ENCODE measurements around the gene TRAP1. TPM values are rescaled to one million over a fixed set of nuclear protein-coding genes. Genes with fewer than 3 reads are reported as not detected.

Gene TRAP1
- total RNA-seq, 1 donor from 2014 or later = 48.3 TPM

DNA sequence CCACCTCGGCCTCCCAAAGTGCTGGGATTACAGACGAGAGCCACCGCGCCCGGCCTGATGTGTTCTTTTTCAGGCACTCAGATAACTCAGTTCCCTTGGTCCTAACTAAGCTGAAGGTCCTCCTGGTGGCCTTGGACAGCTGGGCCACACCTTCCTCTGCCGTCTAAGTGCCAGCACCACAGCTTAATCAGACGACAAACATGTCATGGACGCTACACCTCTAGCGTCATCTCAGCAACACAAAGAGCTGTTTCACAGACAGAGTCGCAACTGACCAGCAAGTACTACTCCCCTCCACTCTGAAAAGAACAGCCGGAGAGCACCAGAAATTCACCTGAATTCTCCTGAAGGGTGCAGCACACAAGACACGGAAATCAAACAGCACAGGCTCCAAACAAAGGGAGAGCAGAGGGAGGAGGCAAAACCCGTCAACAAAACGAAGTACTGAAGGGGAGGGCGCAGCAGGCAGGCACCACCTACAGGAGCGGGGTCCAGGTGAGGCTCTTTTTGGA, 4.4 kb downstream of the TRAP1 start:
- DNase-seq = no peak

DNA sequence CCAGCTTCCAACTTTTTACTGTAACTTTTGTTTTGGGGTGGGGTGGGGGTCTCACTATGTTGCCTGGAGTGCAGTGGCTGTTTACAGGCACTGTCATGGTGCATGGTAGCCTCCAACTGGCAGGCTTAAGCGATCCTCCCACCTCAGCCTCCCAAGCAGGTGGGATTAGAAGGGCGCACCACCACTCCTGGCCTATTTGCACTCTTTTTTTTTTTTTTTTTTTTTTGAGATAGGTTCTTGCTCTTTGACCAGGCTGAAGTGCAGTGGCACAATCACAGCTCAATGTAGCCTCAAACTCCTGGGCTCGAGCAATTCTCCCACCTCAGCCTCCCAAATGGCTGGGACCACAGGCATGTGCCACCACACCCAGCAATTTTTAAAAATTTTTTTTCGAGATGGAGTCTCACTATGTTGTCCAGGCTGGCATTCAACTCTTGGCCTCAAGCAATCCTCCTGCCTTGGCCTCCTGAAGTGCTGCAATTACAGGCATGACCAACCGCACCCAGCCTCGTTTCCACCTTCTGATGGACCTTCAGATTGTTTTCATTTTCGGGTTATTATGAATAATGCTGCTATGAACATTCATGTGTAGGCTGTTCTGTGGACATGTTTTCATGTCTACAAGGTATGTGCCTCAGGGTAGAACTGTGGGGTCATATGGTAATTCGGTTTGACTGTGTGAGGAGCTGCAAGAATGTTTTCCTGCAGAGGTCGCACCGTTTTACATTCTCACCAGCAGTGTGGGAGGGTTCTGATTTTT, 10.9 kb downstream of the TRAP1 start:
- DNase-seq = no peak

DNA sequence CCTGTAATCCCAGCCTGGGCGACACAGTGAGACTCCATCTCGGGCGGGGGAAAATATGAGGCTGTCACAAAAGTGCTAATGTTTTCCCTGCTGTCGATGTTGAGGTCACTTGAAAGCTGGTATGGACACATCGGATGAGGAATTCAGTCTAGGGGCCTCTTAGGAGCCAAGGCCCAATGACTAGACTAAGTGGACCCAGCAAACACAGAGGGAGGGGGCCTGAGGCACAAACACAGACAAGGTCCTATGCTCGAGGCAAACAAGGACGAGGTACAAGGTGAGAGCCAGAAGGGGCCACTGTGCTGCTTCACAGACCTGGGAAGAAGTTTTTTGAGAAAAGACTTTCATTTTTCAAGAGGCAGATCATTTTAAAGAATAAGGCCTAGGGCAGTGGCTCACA, 15.2 kb downstream of the TRAP1 start:
- DNase-seq = no peak

DNA sequence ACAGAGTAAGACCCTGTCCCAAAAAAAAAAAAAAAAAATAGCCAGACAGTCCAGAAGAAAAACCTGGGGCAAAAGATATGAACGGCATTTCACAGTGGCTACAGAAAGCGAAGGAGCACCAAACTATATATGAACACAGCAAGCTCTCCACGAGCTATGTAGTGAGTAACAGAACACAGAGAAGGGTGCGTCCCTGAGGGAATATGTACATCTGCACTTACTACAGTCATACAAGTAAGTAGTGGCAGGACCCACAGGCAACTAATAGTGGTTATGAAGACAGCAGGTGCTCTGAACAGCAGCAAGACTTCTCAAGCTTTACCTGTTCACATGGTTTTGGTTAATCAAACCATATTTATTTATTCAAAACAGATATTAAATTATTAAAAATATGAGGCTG, 15.8 kb downstream of the TRAP1 start:
- DNase-seq = no peak

DNA sequence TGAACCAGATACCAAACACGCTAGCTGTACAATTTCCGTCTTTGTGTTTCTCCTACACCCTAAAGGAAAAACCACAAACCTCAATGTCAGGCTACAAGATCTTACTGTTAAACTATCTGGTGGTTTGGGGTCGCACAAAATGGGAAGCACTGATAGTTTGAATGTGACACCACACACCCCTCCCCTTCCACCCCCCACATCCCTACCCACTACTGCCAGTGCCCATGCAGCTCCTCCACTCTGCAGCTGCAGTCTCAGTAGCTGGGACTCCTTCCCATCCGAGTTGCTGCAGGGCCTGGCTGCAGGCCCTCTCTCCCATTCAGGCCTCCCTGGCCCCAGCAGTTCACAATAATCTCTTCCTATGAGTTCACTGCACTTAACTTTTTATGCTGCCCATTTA, 18.4 kb downstream of the TRAP1 start:
- no peak for DNase-seq

DNA sequence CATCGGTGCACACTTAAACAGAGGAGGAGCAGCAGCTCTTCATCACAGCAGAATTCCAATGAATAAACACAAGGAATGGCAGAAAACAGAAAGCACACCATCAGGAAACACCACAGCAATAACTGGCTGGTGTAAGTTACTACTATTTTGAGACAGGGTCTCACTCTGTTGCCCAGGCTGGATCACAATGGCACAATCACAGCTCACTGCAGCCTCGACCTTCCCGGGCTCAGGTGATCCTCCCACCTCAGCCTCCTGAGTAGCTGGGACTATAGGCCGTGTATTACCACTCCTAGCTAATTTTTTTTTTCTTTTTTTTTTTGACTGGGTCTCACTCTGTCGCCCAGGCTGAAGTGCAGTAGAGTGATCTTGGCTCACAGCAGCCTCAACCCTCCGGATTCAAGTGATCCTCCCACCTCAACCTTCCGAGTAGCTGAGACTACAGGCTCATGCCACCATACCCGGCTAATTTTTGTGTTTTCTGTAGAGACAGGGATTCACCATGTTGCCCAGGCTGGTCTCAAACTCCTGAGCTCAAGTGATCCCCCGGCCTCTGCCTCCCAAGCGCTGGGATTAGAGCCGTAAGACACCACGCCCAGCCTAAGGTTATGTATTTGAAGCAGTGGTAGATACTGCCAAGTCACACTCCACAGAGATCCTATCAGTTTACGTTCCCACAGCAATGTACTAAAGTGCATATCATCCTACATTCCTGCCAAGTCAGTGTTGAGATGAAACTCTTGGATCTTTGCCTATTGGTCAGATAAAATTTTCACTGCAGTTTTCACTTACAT, 20.7 kb downstream of the TRAP1 start:
- no peak for DNase-seq

DNA sequence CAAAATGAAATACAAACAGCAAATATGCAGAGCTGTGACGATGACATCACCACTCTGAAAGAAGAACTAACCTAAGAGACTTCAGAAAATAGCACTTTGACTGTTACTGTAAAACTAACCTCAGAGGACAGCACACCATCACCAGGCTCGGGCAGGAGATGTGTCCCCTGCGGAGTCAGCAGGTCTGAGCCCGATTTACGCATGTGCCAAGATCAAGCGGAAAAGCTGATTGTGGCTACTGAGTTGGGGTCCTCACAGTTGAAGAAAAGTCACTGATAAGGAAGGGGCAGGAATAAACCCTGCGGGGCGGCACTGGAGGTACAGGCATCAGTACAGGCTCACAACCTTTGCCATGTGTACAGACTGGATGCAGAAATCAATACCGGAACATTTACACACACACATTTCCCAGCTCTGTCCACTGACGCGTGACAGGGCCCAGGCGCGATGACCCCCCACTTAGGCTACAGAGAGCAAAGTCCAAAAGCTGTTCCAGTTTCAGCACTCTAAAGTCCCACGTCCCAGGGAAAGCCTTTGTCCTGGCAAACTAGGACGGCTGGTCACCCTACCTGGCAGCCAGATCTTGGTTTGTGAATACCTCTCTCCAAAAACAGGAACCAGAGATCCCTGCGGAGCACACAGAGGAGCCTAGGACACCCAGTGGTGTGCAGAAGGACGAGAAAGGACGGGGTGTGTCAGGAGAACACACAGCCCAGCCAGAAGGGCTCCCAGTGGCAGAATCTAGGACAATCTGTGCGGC, 21.5 kb downstream of the TRAP1 start:
- DNase-seq = no peak

DNA sequence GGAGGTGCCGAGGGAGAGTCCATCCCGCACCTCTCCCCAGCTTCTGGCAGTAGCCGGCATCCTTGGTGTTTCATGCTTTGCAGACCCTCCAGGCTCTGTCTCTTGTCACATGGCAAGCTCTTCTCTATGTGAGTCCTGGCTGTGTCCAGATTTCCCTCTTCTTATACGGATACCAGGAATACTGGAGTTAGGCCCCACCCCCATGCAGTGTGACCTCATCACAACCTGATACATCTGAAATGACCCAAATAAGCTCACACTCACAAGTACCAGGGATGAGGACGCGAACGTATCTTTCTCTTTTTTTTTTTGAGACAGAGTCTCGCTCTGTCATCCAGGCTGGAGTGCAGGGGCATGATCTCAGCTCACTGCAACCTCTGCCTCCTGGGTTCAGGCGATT, 23.3 kb downstream of the TRAP1 start:
- no peak for DNase-seq

DNA sequence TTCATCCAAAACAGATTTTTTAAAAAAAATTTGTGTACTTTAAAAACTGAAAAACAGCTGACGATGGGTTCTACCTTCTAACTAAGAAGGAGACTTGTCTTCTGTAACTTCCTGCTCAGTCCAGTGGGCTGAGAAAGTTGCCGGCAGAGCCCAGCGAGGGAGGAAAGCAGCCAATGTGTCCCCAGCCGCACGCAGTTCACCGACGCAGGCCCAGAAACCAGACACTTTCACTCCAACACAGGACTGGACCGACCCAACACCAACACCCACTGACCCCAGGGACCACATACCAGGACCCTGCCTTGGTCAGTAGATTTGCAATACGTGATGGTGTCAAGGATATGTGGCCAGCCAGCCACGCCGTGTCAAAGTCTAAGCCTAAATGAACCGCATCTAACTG, 25.6 kb downstream of the TRAP1 start:
- DNase-seq = no peak

DNA sequence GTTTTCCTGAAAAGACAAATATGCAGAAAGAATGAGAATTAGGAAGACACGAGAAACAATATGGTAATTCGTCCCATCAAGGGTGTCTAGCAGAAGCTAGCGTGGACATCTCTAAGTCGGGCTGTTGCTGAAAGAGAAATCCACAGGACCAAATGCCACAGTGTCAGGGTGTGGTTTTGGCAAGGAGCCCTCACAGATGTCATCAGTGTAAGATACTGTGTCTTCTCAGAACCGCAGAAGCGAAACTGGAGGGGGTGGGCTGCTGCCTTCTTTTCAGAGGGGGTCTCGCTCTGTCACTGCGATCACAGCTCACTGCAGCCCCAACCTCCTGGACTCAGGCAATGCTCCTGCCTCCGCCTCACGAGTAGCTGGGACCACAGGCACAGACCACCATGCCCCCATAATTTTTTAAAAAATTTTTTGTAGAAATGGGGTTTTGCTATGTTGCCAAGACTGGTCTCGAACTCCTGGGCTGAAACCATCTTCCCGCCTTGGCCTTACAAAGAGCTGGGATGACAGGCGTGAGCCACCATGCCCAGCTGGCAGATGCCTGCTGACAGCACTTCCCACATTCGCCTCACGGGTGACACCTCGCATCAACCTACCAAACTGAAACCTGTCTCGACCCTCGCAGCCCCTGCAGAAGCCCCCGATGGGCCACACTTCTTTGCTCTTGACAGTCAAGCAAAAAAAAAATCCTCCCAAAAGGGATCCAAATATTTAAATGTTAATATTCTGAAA, 26.2 kb downstream of the TRAP1 start:
- DNase-seq = no peak

DNA sequence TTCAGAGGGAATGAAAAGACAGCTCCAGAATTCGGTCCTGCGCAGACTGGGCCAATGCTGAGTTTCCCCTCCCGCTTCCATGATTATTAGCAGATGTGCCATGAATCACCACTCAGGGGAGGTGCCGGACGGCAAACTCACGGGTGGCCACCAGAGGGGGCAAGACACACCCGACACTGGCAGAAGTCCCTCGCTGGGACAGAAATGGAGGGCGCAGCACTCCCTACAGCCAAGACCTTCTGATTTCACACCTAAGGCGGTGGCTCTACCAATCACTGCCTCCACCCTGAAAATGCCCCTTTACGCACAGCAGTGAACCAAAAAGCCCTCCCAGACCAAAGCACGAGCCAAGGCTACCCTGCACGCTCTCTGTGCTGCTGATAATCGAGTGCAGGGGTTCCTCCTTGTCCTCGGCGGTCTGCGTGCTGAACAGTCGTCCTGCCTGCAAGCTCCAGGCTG, 26.8 kb downstream of the TRAP1 start:
- DNase-seq = peak; percentile 96

DNA sequence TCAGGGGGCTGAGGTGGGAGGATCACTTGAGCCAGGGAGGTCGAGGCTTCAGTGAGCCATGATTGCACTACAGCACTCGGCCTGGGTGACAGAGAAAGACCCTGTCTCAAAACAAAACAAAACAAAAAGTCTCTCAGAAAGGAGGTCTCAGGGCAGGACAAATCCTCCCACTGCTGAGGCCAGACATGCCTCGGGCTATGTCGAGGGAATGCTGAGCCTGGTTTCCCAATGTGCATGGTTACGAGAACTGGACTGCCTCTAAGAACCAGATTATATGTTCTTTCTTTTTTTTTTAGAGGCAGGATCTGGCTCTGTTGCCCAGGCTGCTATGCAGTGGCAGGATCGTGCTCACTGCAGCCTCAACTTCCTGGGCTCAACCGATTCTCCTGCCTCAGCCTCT, 27.6 kb downstream of the TRAP1 start:
- no peak for DNase-seq

DNA sequence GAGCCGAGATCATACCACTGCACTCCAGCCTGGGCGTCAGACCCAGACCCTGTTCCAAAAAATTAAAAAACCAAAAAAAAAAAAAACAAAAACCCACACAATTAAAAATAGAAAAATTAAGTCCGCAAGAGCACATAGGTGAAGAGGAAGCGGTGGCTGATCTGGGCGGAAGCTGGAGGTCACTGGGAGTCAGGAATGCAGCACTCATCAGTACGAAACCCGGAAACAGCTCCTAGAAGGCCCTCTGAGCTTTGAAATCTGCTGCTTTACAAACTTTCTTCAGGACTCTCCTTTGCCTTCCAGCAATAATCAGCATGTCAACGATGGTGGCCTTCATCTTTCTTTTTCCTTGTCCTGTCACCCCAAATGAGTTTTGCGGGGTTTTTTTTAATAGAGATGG, 29.5 kb downstream of the TRAP1 start:
- peak; percentile 75 for DNase-seq

DNA sequence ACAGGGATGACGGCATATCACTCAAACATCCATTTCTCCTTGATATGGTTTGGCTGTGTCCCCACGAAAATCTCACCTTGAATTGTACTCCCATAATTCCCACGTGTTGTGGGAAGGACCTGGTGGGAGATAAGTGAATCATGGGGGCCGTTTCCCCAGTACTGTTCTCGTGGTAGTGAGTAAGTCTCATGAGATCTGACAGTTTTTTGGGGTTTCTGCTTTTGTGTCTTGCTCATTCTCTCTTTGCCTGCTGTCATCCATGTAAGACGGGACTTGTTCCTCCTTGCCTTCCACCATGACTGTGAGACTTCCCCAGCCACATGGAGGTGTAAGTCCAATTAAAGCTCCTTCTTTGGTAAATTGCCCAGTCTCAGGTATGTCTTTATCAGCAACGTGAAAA, 30.3 kb downstream of the TRAP1 start:
- no peak for DNase-seq

DNA sequence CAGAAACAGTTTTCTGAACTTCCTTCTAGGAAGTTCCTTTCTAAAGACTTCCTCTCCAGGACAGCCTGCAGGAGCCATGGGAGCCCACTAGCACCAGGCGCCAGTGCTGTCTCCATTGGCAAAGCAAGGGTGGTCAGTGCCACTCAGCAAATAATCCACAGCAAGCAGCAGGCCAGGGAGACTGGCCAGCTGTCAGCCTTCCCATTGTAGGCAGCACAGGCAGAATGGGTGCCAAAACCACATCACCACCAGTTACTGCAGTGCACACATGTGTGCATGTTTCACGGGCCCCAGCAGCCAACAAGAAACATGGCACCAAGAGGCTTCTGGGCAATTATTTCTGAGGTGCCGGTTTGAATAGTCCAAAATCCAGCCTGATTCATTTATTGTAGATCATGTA, 36.1 kb downstream of the TRAP1 start:
- peak; percentile 29 for DNase-seq

DNA sequence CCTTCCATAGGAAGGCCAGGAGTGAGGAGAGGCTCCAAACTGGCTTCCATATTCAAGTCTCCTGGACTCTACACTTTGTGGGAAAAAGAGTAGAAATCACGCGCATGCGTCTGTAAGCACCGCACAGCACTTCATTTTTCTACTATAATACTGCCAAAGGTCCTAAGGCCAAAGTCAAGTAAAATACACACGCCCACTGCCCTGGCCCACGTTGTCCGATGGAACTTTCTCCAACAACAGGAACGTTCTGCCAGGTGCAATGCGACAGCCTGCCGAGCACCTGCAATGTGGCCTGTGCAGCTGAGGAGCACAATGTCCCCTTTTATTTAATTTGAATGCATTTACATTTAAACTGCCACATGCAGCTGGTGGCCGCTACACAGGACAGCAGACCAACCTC, 39.3 kb downstream of the TRAP1 start:
- DNase-seq = no peak

DNA sequence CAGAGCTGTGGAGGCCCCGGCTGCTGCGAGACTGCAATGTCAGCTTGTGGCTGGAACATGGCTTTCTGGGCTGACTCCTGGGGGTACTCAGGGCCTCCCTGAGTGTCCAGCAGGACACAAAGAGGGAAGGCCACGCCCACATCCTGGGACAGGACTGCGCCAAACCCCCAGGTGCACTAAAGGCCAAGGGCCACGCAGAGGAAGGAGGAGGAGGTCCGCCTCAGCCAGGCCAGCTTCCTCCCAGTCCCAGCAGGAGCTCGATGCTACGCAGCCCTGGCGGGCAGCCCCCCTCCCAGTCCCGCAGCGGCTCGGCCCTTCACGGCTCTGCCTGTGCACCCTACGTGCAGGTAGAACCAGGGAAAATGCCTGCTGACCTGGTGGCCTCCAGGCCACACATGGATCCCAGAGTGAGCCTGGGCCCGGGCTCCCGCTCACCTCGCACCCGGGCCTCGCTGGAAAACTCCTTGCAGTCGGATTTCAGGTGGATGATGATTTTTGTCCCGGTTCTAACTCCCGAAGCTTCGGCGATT, 41.7 kb downstream of the TRAP1 start:
- DNase-seq = no peak

DNA sequence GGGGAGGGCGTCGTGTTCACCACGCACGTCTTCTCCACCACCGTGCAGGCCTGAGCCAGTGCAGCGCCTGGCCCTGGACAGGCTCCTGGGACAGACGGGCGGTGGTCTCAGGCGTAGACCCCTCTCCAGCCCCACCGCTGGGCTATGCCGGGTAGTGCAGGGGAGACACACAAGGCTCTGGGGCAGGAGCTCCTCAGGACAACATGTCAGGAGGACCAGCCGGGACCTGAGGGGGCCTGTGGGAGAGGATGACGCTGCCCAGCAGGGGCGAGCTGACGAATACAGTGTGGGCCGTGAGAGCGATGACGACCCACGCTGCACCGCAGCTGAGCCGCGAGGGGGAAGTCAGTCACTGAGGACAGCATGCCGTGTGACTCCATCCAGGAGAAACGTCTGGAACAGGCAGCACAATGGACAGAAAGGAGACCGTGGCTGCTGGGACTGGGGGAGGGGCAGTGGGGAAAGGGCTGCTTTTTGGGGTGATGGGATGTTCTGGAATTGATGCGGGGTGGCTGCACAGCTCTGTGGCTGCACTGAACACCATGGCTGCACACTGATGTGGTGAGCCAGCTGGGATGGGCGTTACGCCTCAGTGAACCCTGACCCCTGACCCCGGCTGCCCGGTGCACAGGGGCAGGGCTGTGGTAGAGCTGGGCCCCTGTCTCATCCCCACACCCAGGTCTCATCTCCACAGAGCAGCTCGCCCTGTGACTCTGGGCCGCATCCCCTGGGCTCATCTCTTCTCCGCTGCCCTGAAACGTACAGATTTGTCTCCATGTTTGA, 42.6 kb downstream of the TRAP1 start:
- DNase-seq = no peak

DNA sequence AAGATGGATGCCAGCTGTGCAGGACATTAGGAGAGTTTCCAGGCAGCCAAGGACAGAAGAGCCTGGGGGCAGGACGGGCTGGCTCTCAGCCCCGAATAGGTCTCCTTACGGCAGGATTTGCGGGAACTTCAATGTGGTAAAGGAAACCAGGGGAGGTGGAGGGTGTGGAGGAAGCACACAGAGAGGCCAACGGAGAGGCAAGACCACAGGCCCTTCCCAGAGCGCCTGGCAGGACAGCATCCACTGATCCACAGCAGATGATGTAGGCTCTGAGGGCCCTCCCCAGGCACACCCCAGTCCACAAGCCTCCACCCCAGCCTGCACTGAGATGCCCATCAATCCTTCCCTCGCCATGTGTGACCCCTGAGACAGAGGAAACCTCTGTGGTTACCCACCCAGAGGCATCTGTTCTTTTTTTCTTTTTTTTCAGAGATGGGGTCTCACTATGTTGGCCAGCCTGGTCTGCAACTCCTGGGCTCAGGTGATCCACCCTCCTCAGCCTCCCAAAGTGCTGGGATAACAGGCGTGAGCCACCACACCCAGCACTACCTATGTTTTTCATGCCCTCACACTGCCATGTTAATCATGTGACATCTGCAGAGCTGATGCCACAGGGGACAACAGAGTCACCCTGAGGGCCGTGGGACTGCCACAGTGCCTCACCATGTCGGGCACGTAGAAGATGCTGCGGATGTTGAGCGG, 43.5 kb downstream of the TRAP1 start:
- no peak for DNase-seq

DNA sequence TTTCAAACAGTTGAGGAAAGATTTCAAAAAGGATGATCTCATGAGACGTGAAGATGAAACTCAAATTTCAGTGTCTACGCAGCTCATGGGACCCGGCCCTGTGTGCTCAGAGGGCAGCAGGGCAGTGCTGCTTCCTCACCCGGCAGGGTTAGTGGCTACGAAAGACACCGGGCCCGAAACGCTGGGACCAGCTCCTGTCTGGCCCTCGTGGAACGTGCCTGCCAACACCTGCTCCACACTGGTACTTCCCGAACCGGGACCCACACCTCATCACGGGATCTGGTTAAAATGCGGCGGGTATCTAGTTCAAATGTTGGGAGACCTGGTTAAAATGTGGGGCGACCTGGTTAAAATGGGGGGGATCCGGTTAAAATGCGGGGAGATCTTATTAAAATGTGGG, 44.1 kb downstream of the TRAP1 start:
- DNase-seq = no peak

DNA sequence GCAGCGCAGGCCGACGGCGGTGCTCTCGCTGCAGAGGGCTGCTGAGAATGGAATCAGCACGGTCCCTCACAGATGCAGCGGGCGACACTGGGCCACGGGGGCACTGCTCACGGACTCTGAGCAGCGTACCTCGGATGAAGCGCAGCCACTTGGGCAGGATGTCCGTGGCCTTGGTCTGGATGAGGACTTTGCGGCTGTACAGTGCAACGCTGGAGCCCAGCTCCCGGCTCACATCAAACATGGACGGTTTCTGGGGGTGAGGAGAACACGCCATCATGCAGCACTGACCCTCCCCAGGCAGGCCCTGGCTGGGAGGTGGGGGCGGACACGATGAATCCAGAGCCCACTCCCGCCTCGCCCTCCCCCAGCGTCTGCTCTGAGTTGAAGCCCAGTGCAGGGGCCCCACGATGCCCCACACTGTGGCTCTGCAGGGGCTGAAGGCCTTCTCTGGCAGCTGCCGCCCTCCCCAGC, 44.7 kb downstream of the TRAP1 start:
- DNase-seq = no peak

Measured in dermis blood vessel endothelial cell (primary cell).